Body of pancreas (tissue), 4 donors: ENCODE results near the gene LCT.

ENCODE experiments used
- POLR2A ChIP-seq, 3 donors: fragments of 450-650 bp; IDR thresholded peaks; one replicate each; pipeline ENCODE4 v1.6.1; 2016; ENCODE audit warnings: antibody characterized with exemption in 3 of 3, mild to moderate bottlenecking in 2 of 3
- TF ChIP-seq, protein P1 (sequence below), 7 experiments: fragments of 450-650 bp in 4 of 7; fragments of 200-600 bp in 3 of 7; sonication (generic) in 3 of 7; IDR thresholded peaks; one replicate each; pipeline ENCODE4 v1.5.1; 2016 to 2019; ENCODE audit warnings: antibody characterized with exemption in 7 of 7

DNA sequence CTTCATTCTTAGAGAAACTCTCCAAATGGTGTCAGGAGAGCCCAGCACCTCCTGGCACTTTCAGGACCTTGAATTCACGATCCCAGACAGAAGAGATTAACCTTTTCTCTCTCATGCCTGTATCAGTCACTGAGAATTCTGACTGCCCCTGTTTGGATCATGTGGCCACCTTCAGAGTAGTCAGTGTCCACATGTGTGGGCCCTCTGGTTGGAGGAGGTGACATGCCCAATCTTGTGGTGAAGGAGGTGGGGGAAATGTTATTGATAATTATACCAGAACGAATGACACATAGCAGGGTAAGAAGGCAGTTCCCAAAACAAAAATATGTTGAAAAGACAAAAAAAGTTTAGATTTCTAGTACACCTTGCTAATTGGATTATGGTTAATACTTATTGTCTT, 63.7 kb downstream of the LCT start:
- TF ChIP-seq, protein P1, sequence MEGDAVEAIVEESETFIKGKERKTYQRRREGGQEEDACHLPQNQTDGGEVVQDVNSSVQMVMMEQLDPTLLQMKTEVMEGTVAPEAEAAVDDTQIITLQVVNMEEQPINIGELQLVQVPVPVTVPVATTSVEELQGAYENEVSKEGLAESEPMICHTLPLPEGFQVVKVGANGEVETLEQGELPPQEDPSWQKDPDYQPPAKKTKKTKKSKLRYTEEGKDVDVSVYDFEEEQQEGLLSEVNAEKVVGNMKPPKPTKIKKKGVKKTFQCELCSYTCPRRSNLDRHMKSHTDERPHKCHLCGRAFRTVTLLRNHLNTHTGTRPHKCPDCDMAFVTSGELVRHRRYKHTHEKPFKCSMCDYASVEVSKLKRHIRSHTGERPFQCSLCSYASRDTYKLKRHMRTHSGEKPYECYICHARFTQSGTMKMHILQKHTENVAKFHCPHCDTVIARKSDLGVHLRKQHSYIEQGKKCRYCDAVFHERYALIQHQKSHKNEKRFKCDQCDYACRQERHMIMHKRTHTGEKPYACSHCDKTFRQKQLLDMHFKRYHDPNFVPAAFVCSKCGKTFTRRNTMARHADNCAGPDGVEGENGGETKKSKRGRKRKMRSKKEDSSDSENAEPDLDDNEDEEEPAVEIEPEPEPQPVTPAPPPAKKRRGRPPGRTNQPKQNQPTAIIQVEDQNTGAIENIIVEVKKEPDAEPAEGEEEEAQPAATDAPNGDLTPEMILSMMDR (IDR thresholded peaks at IDR 0.05): no peak
- no peak for TF ChIP-seq POLR2A (IDR thresholded peaks at IDR 0.05)
